CD14-positive monocyte (primary cell): ENCODE measurements around the gene EEF1B2. TPM values are rescaled to one million over a fixed set of nuclear protein-coding genes. Genes with fewer than 3 reads are reported as not detected.

ENCODE experiments used
- DNase-seq, 3 donors: peaks; one replicate each; pipeline ENCODE4 v3.0.0-alpha.2; 2011 to 2022
- H2AFZ ChIP-seq: 2 replicates; pipeline ENCODE4 v1.6.0; 2012; ENCODE audit warnings: mild to moderate bottlenecking, low read depth, low read length, inconsistent platforms; ENCODE audit not compliant: insufficient read depth, poor library complexity, severe bottlenecking
- H3K27ac ChIP-seq, 2 donors: 1 replicate in 1 of 2; 2 replicates in 1 of 2; pipeline ENCODE4 v1.5.1; 2012 to 2013; ENCODE audit warnings: low read length in 2 of 2, control low read depth in 1 of 2, inconsistent platforms in 1 of 2, low read depth in 1 of 2, mild to moderate bottlenecking in 1 of 2
- H3K27me3 ChIP-seq, 2 donors: one replicate each; pipeline versions ENCODE4 v1.6.0 to v1.6.1; 2011 to 2013; ENCODE audit warnings: low read length in 2 of 2; ENCODE audit not compliant: control insufficient read depth in 2 of 2, insufficient read depth in 2 of 2
- H3K36me3 ChIP-seq, 2 donors: replicated peaks in 1 of 2; 1 replicate in 1 of 2; 2 replicates in 1 of 2; pipeline versions ENCODE4 v1.5.1 to v1.6.1; 2012 to 2013; ENCODE audit warnings: low read length in 2 of 2, control low read depth in 1 of 2, inconsistent platforms in 1 of 2, mild to moderate bottlenecking in 1 of 2; ENCODE audit not compliant: insufficient read depth in 2 of 2, control insufficient read depth in 1 of 2
- H3K4me1 ChIP-seq, 2 donors: 1 replicate in 1 of 2; 2 replicates in 1 of 2; pipeline versions ENCODE4 v1.5.1 to v1.6.1; 2012 to 2013; ENCODE audit warnings: low read length in 2 of 2, control low read depth in 1 of 2, inconsistent platforms in 1 of 2, mild to moderate bottlenecking in 1 of 2, moderate library complexity in 1 of 2; ENCODE audit not compliant: insufficient read depth in 2 of 2, control insufficient read depth in 1 of 2
- H3K4me2 ChIP-seq: replicated peaks from 2 replicates; pipeline ENCODE3; 2012; ENCODE audit warnings: low read length, moderate library complexity, mild to moderate bottlenecking; ENCODE audit not compliant: poor library complexity, severe bottlenecking; ENCODE audit errors: extremely low read depth
- H3K4me3 ChIP-seq, 3 experiments: fragments of 200-600 bp in 1 of 3; sonication (generic) in 1 of 3; replicated peaks in 1 of 3; 1 replicate in 2 of 3; 2 replicates in 1 of 3; pipeline ENCODE4 v1.5.1; 2011 to 2013; ENCODE audit warnings: low read length in 3 of 3, mild to moderate bottlenecking in 3 of 3, control low read depth in 2 of 3, low read depth in 2 of 3, inconsistent platforms in 1 of 3, moderate library complexity in 1 of 3
- H3K79me2 ChIP-seq: 2 replicates; pipeline ENCODE4 v1.6.0; 2012; ENCODE audit warnings: mild to moderate bottlenecking, control low read depth, inconsistent platforms, low read length, moderate library complexity; ENCODE audit not compliant: insufficient read depth
- H3K9ac ChIP-seq: 2 replicates; pipeline ENCODE4 v1.6.0; 2017; ENCODE audit warnings: low read length, mild to moderate bottlenecking; ENCODE audit not compliant: insufficient read depth, poor library complexity, severe bottlenecking
- H3K9me3 ChIP-seq, 2 donors: replicated peaks in 1 of 2; 1 replicate in 1 of 2; 2 replicates in 1 of 2; pipeline versions ENCODE4 v1.5.1 to v1.6.1; 2012 to 2013; ENCODE audit warnings: low read length in 2 of 2, control low read depth in 1 of 2; ENCODE audit not compliant: control insufficient read depth in 1 of 2, insufficient read depth in 1 of 2
- H4K20me1 ChIP-seq: 2 replicates; pipeline ENCODE4 v1.6.0; 2012; ENCODE audit warnings: mild to moderate bottlenecking, low read length, control low read depth, moderate library complexity; ENCODE audit not compliant: insufficient read depth
- H3K27ac Mint-ChIP-seq, 7 donors: one replicate each; pipeline ENCODE4 v1.8.0; 2020; ENCODE audit warnings: mild to moderate bottlenecking in 7 of 7, mixed read lengths in 7 of 7, moderate library complexity in 6 of 7, inconsistent platforms in 2 of 7
- H3K27me3 Mint-ChIP-seq, 3 donors: one replicate each; pipeline ENCODE4 v1.8.0; 2021 to 2022; ENCODE audit warnings: low read depth in 3 of 3, mild to moderate bottlenecking in 3 of 3, mixed read lengths in 3 of 3, moderate library complexity in 3 of 3, inconsistent platforms in 1 of 3
- H3K36me3 Mint-ChIP-seq, 2 donors: one replicate each; pipeline ENCODE4 v1.8.0; 2020; ENCODE audit warnings: mixed read lengths in 2 of 2, inconsistent platforms in 1 of 2, mild to moderate bottlenecking in 1 of 2
- H3K4me1 Mint-ChIP-seq: one replicate; pipeline ENCODE4 v1.8.0; 2020; ENCODE audit warnings: mild to moderate bottlenecking, mixed read lengths
- H3K4me3 Mint-ChIP-seq, 2 donors: one replicate each; pipeline ENCODE4 v1.8.0; 2020; ENCODE audit warnings: mild to moderate bottlenecking in 2 of 2, mixed read lengths in 2 of 2, moderate library complexity in 1 of 2
- H3K9me3 Mint-ChIP-seq, 7 donors: one replicate each; pipeline ENCODE4 v1.8.0; 2020 to 2022; ENCODE audit warnings: mixed read lengths in 7 of 7, mild to moderate bottlenecking in 6 of 7, moderate library complexity in 6 of 7, inconsistent platforms in 2 of 7
- WGBS: methylation state at CpG from one replicate; pipeline ENCODE4 v1.1.5; 2013; ENCODE audit warnings: missing lambda C conversion rate; ENCODE audit not compliant: insufficient coverage; 5-methylcytosine and 5-hydroxymethylcytosine counted together
- intact Hi-C, 2 donors: fragments of 100-400 bp; cut with micrococcal nuclease; formaldehyde crosslinking; loops; one replicate each; pipeline versions ENCODE4 v1.15.0 to v1.15.1; 2023
- polyA plus RNA-seq, 3 donors: library from polyadenylated mRNA; depleted of rRNA in 1 of 3; unstranded in 2 of 3; stranded (reverse) in 1 of 3; fragments of 300-500 nt in 2 of 3; fragments of >200 nt in 1 of 3; fragmentation: Illumina TruSeq in 2 of 3; gene quantifications; 1 replicate in 2 of 3; 2 replicates in 1 of 3; pipeline ENCODE4 v1.2.3, GENCODE V29; 2012 to 2021
- TF ChIP-seq, protein P1 (sequence below): fragments of 200-600 bp; IDR thresholded peaks from one replicate; pipeline ENCODE4 v1.8.0; 2022; ENCODE audit warnings: antibody characterized with exemption, mild to moderate bottlenecking

Gene EEF1B2
- polyA plus RNA-seq, 3 donors = 330 to 406 (median 355) TPM

DNA sequence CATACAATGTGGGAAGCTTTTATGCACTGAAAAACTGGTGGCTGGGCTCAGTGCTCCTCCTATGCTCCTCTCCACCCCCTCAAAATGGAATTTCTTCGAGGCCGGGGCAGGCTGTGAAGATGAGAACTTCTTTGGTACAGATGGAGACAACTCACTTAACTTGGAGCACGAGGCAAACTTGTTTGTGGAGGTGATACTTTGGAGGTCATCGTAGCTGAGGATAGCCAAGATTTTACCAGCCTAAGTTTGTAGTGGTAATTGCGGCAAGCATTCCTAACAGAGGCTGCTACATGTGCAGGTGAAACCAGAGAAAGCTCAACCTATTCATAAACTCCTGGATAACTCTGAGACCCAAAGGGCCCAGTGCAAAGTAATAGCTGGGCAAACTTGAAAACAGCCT, 14.0 kb upstream of the EEF1B2 start:
- H3K79me2 ChIP-seq = no peaks in the 10 kb centered on the region
- no peak overlapping the region for H3K9ac ChIP-seq
- Mint-ChIP-seq H3K27ac (no peak overlapping the region), H3K36me3 (peaks cover 79 to 93% of the 10 kb centered on the region in 2 donors), H3K4me1 (no peaks in the 10 kb centered on the region), H3K27me3 (no peaks in the 10 kb centered on the region), H3K9me3 (peaks cover 0 to 2% (median 0%) of the 10 kb centered on the region in 7 donors), H3K4me3 (no peak overlapping the region)
- intact Hi-C loops = no loop called here
- peaks cover 7% of the 10 kb centered on the region for H4K20me1 ChIP-seq
- H3K4me2 ChIP-seq = no peak overlapping the region
- TF ChIP-seq, protein P1, sequence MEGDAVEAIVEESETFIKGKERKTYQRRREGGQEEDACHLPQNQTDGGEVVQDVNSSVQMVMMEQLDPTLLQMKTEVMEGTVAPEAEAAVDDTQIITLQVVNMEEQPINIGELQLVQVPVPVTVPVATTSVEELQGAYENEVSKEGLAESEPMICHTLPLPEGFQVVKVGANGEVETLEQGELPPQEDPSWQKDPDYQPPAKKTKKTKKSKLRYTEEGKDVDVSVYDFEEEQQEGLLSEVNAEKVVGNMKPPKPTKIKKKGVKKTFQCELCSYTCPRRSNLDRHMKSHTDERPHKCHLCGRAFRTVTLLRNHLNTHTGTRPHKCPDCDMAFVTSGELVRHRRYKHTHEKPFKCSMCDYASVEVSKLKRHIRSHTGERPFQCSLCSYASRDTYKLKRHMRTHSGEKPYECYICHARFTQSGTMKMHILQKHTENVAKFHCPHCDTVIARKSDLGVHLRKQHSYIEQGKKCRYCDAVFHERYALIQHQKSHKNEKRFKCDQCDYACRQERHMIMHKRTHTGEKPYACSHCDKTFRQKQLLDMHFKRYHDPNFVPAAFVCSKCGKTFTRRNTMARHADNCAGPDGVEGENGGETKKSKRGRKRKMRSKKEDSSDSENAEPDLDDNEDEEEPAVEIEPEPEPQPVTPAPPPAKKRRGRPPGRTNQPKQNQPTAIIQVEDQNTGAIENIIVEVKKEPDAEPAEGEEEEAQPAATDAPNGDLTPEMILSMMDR = no peak
- no CpG with 5 or more reads among the region's 5 CpGs for WGBS
- DNase-seq = no peak
- no peaks in the 10 kb centered on the region for H3K27me3 ChIP-seq
- no peaks in the 10 kb centered on the region for H3K9me3 ChIP-seq
- H2AFZ ChIP-seq = no peak overlapping the region
- no peak overlapping the region for H3K4me3 ChIP-seq
- peaks cover 92 to 97% of the 10 kb centered on the region in 2 donors for H3K36me3 ChIP-seq
- H3K27ac ChIP-seq = no peak overlapping the region
- no peaks in the 10 kb centered on the region for H3K4me1 ChIP-seq

DNA sequence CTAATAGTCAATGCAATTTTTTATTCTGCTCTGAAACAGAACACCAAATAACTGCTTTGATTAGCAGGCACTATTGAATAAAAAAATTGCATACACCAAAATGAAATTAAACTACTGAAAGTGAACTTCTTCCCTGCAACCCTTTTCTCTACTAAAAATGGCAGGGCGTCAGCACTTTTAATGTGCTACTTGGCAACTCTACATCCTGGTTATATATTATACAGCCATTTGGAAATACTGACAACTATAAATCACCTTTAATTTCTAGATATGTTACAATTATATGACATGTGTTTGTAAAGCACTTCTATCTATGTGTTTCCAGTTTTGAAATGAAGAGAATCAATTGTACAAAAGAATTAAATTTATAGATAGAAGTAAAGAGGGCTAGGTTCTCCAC, 10.4 kb upstream of the EEF1B2 start:
- Histone ChIP-seq H2AFZ (no peak overlapping the region), H3K27ac (no peak overlapping the region), H3K4me2 (no peak overlapping the region), H3K36me3 (peaks cover 71 to 77% of the 10 kb centered on the region in 2 donors), H3K27me3 (no peaks in the 10 kb centered on the region), H3K9ac (no peak overlapping the region), H4K20me1 (peaks cover 33% of the 10 kb centered on the region), H3K4me1 (no peaks in the 10 kb centered on the region), H3K9me3 (no peaks in the 10 kb centered on the region), H3K4me3 (no peak overlapping the region), H3K79me2 (peaks cover 20% of the 10 kb centered on the region)
- TF ChIP-seq, protein P1 = no peak
- H3K4me1 Mint-ChIP-seq = peaks cover 1% of the 10 kb centered on the region
- no peak overlapping the region for H3K27ac Mint-ChIP-seq
- no peaks in the 10 kb centered on the region for H3K9me3 Mint-ChIP-seq
- no peaks in the 10 kb centered on the region for H3K27me3 Mint-ChIP-seq
- DNase-seq = no peak
- intact Hi-C loops = no loop called here
- 100% methylated on average over 1 of the region's 1 CpG for WGBS
- peaks cover 58 to 71% of the 10 kb centered on the region in 2 donors for H3K36me3 Mint-ChIP-seq
- no peak overlapping the region for H3K4me3 Mint-ChIP-seq
